D721Med (cell line): ENCODE data around the gene TBC1D22B.

Source experiments
- DNase-seq: peaks from one replicate; pipeline ENCODE4 v3.0.0; 2011; ENCODE audit warnings: low spot score; ENCODE audit not compliant: insufficient read length
- FAIRE-seq: peaks from 2 replicates; lab custom pipeline; 2011; peaks lifted over from hg19 to GRCh38; lab: Jason Lieb, UNC
- CTCF ChIP-seq: IDR thresholded peaks from 2 replicates; pipeline ENCODE4 v1.5.1; 2012; ENCODE audit warnings: mild to moderate bottlenecking, control low read depth; ENCODE audit not compliant: insufficient read depth; ENCODE audit errors: missing control alignments

Gene TBC1D22B

GRCh38 chr6:37238381-37238780 lies 19.2 kb upstream of the TBC1D22B start:
- no peak for TF ChIP-seq CTCF
- DNase-seq: no peak
- FAIRE-seq: no peak

GRCh38 chr6:37239526-37239925 lies 18.0 kb upstream of the TBC1D22B start:
- FAIRE-seq: no peak
- no peak for TF ChIP-seq CTCF

GRCh38 chr6:37239950-37240713 lies 17.4 kb upstream of the TBC1D22B start:
- TF ChIP-seq CTCF: no peak
- DNase-seq: no peak
- FAIRE-seq: no peak

More at GRCh38 chr6:37239526-37239925, 18.0 kb upstream of the TBC1D22B start:
- DNase-seq: no peak

GRCh38 chr6:37241131-37241530 lies 16.4 kb upstream of the TBC1D22B start:
- TF ChIP-seq CTCF: no peak
- FAIRE-seq: no peak
- DNase-seq: no peak

GRCh38 chr6:37241775-37242428 lies 15.7 kb upstream of the TBC1D22B start:
- TF ChIP-seq CTCF: no peak
- DNase-seq: no peak
- no peak for FAIRE-seq

GRCh38 chr6:37242429-37243052 lies 15.0 kb upstream of the TBC1D22B start:
- DNase-seq (no peak), FAIRE-seq (no peak)
- no peak for TF ChIP-seq CTCF
